ENCODE results near the gene DSCAM.

The DSCAM gene

DNA sequence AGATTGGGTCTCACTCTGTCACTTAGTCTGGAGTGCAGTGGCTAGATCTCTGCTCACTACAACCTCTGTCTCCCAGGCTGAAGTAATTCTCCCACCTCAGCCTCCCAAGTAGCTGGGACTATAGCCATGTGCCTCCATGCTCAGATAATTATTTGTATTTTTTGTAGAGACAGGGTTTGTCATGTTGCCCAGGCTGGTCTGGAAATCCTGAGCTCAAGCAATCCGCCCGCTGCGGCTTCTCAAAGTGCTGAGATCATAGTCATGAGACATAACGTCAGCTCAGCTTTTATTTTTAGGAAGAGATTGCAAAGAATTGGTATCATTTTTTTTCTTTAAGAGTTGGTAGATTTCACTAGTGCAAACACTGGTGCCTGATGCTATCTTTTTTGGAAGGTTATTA, 244.9 kb downstream of the DSCAM start:
- no peak for DNase-seq

DNA sequence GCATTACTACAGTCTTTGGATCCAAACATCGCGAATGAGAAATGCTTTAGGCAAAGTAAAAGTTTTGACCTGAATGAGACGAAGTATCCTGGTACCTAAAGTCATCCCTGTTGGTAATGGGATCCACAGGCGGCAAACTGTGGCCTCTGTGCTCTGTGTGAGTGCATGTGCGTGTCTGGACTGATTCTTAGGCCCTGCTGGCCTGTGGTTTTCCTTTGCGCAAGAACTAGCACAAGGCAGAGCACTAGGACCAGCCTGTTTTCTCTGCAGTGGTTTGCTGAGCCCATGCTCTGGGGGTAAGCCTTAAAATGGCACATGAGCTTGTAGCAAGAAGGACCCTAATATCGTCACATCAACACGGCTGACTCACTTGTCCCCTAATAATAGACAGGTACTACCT, 251.2 kb downstream of the DSCAM start:
- no peak for DNase-seq

DNA sequence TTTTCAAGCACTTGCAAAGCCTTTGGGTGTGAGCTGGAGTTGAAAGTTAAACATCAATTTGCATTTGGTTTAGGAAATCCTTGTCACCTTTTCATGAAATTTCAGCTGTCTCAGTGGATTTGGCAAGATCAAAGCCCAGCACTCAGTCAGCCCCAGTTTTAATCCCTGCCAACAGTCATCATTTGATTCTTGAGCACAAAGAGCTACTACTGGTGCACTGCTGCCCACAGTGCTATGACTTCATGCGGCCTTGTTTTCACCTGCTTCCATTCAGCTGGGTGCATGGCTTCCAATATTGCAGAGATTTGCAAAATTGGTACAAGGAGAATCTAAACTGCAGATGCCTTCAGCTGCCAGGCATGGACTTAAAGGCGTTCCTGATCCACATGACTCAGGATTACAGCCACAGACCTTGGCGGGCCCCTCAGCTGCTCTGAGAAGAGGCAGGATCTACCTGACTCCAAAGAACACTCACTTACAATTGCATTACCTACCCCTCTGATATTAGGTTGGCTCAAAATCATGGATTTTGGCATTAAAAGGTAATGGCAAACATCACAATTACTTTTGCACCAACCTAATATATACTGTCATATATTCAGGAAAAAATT, 259.1 kb downstream of the DSCAM start:
- no peak for DNase-seq

DNA sequence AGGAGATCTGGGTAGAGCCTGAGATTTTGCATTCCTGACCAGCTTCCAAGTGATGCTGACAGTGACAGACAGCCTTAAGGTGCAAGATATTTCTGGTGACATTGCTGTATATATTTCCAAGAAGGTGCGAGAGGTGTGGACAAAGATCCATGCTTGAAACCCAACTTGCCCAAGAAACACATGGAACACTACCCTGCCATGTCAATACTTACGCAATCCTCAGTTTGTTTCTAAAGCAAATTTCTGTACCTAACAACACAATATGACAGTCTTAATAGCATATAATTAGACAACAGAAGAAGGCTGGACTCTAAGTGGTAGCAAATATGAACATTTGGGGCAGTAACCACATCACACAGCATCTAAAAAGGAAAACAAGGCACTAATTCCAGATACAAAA, 260.4 kb downstream of the DSCAM start:
- DNase-seq, result no peak

DNA sequence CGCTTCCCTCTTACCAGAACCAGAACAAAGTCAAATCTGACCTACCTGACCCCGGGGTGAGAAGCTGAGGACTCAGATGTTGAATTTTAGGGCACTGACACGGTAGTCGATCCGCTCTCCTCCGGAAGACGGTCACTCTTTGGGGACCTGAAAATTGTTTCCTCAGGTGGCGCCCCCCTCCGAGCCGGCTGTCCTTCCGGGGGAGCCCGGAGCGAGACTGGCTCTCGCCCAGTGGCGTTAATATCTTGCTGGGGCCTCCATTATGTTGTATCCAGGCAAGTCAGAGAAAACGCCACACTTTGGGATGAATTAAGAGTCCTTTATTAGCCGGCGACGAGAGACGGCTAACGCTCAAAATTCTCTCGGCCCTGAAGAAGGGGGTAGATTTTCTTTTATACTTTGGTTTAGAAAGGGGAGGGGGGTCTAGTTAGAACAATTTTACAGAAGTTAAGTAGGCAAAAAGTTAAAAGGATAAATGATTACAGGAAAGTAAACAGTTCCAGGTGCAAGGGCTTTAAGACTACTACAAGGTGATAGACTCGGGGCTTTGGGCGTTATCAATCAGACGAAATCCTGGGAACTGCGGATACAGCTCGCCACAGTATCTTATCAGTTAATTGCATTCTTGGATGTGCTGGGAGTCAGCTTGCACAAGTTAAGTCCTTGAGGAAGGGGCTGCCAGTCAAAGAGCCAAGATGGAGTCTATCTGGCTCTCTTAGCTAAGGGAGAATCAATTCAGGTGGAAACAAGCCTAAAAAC, 269.5 kb downstream of the DSCAM start:
- DNase-seq, result no peak

DNA sequence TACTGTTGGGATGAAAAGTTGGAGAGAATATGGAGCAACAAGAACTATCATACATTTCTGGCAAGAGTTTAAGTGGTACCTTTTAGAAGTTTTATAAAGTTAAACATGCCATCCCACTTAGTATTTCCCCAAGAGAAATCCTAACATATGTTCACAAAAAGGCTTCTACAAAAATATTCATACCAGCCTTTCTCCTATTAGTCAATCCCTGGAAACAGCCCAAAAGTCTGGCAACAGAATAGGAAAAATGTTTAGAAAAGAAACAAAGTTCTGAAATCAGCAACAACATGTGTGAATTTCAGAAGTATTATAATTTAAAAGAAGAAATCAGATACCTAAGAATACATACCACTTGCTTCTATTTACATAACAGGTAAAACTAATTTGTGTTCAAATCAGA, 271.0 kb downstream of the DSCAM start:
- no peak for DNase-seq

DNA sequence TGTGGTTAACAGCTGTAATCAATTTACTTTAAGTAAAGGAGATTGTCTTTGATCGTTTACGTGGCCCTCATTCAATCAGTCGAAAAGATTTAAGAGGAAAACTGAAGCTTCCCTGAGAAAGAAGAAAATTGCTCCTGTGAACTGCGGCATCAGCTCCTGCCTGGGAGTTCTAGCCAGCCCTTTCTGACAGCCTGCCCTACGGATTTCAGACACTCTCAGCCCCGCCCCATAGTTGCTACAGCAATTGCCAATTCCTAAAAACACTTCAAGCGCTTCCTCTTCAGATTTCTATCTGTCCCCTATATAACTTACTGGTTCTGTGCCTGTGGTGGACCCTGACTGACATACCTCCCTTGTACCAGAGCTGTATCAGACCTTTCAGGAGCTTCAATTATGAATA, 277.6 kb downstream of the DSCAM start:
- no peak for DNase-seq

DNA sequence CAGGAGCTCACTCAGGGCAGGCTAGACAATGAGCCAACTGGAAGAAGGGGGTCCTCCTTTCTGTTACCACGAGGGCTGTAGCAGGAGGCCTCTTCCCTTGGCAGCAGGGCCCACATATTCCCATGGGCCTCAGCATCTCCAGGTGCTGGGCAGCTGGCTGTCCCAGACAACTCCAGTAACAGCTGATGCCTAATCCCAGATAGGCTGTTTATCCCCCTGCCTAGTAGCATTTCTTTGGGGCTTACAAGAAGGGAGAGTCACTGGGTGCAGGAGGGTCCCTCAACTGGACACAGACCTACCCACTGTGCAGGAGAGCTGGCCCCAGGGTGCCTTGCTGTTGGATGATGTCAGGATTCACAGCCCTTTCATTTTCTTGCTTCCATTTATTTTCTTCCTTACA, 278.2 kb downstream of the DSCAM start:
- no peak for DNase-seq

DNA sequence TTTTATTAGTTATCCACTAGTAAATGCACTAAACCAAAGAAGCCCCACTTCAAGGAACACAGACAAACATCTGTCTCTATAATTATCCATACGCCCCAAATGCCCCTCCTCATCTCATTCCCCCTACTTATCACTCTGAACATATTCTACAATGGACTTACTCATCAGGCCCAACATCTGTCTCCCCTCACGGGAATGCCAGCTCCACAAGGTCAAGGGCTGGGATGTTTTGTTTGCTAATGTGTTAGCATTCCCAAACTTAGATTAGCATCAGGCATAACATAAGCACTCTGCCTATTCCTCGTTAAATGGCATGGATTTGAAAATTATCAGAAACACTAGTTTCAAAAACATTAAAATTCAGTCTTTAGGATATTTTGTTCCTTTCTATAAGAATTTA, 279.5 kb downstream of the DSCAM start:
- DNase-seq, result no peak

DNA sequence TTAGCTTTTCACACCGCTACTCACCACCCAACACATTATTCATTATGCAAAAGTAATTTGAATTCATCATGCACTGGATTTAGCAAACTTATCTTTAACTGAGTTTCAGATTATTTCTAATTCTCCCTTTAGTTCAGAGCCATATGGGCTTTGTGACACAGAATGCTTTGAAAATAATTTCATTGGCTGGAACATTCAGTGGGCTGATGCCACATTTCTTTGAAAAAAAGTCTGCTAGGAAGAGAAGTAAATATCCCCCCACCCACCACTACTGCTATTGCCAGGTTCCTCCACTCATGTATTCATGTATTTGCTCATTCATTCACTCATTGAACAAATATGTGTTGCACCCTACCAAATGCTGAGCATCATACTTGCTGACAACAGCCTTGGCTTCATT, 280.5 kb downstream of the DSCAM start:
- DNase-seq, result no peak

DNA sequence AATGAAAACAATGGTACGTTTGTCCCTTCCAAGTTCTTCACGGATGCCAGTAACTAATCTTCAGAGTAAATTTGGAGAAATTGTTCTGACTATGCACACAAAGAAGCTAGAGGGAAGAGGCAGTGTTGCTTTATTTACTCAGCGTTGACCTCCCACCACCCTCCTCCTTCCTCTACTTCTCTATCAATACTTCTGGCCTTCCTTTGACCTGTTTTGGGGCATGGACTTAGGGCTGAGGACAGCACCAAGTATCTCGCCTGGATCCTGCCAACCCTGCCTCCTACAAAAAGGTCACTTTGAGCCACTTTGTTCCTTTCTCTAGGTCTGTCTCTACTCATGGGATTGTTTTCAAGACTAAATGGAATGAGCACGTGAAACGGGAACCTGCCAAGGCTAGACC, 282.6 kb downstream of the DSCAM start:
- DNase-seq, result no peak

DNA sequence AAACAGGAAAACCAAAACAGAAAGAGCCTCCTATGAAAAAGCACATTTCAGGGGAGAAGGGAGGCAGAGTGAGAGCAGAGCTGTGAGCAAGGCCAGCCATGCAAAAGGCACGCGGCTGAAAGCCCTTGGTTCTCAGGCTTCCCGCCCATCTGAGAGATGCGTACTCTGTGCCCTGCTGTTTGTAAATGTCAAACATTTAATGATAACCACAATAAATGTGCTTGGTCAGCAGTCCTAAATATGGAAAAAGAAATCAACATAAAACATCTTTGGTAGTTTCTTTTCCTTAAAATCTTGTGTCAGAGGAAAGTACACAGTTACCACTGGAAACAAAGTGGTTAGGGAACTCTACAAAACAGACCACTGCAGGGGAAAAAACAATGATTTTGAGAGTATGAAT, 283.1 kb downstream of the DSCAM start:
- no peak for DNase-seq

DNA sequence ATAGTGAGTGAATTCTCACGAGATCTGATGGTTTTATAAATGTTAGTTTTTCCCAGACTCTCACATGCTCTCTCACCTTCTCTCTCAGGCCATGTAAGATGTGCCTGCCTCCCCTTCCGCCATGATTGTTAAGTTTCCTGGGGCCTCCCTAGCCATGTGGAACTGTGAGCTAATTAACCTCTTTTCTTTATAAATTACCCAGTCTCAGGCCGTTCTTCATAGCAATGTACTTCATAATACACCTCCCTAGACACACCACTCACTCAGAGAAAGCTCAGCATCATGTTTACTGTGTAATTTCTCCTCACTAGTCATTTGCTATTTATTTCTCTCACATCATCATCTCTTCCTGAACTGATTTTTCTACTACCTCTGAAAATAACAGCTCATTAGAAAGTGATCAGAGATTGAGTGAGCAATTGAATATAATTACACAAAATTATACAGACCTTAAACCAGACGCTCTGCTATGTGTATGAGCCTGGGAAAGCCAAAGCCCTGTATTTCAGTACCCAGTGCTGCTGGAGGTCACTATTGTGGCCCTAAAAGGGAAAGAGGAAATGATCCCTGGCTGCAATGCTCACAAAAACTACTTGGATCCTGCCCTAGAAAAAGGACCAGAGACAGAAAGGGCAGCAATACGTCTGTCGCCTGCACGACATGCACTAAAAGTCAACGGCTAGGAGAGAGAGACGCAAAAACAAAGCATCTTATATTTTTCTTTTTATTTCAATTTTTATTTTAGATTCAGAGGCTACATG, 284.5 kb downstream of the DSCAM start:
- DNase-seq, result no peak

DNA sequence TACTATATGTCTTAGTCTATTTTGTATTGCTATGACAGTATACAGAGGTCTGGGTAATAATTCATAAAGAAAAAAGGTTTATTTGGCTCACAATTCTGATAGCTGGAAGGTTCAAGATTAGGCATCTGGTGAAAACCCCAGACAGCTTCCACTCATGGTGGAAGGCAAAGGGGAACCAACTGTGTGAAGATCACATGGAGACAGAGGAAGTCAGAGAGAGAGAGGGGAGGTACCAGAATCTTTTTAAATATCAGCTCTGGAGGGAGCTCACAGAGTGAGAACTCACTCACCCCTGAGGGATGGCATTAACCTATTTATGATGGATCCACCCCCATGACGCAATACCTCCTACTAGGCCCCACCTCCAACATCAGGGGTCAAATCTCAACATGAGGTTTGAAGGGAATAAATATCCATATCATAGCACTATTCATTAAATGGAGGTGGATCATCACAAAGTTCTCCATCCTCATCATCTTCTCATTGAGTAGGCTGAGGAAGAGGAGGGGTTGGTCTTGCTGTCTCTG, 290.5 kb downstream of the DSCAM start:
- no peak for DNase-seq

DNA sequence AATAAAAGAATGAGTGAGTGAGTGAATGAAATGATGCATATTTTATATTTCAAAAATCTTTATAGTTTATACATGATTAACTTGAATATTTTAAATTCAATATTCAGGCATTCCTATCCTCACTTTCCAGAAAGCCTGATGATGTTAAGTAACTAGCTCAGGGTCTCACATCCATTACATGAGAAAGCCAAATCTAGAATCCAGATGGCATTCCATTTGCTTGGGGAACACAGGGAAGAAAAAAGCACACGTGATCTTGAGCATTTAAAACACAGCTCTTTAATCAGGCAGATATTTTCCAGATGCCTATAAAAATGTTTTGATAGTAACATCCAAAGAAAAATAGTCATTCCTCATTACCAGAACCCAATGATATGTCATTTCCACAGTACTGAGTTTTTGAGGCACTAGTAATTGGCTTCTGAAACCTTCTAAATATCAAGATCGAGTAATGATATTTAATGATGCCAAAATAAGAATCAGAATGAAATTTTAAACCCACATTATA, 291.9 kb downstream of the DSCAM start:
- no peak for DNase-seq

DNA sequence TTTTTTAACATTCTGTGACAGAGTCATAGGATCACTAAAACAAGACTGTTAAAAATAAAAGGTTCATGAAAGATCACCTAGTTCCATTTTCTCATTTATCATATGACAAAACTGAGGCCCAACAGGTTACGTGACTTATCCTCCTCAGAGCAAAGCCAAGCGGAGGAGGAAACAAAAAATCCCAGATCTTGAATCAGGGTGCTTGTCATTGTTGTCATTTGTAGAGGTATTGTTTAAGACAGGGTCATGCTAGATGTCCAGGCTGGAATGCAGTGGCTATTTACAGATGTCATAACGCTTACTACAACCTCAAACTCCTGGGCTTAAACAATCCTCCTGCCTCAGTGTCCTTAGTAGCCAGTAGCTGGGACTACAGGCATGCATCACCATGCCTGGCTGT, 293.2 kb downstream of the DSCAM start:
- no peak for DNase-seq

DNA sequence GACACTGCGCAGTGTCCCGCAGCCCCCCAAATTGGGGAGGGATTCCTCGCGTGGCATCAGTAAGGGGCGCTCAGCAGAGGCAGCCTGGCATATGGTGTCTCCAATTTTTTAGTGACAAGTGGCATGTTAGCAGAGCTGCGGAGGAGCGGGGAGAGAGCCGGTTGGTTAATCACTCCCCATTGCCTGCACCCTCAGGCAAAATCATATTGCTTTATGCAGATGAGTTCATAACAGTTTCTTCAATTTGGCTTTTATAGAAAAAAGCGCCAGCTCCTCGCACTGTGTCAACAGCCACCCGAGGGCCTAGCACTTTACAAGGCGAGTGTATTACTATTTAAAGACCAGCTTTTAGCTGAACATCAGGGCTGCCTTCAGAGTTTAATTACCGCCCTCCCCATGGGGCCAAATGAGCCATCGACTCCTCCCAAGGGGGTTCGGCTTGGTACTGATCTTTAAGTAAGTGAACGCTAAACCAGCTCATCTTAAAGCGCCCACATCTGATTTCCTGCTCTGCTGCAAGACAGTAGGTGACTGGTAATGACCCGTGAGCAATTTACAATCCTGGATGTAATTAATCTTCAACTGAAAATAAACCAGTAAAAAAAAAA, 298.9 kb downstream of the DSCAM start:
- DNase-seq, result no peak

DNA sequence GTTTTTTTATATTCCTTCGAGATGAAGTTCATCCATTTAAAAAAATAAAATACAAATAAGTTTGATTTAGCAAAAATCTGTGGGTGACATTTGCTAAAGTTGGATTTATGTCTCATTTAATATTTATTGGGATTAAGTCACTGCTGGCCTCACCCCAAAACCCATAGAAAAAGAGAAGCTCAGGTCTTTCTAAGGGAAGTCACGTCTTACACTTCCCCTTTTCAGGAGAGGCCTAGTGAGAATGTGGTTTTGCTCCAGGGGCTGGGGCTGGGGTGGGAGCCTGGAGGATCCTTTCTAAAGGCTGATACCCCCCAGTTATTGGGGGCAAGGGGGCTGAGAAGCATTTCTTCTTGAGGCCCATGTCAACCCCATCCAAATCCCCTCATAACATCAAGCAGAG, 300.3 kb downstream of the DSCAM start:
- no peak for DNase-seq

DNA sequence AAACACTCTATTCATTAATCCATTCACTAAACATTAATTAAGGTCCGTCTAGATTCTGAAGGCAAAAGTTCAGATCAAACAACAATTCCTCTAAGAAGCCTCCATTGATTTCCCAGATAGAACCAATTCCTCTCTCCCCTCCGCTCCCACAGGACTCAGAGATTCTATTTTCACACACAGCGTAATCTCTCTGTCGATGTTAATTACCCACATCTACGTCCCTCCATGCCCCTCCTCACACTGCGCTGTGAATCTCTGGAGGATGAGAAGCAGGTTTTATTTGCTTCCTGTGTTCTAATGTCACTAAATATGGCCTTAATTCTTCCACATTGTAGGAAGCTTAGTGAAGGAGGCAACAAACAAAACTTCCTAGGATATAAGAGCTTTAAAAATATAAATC, 306.7 kb downstream of the DSCAM start:
- DNase-seq, result no peak

DNA sequence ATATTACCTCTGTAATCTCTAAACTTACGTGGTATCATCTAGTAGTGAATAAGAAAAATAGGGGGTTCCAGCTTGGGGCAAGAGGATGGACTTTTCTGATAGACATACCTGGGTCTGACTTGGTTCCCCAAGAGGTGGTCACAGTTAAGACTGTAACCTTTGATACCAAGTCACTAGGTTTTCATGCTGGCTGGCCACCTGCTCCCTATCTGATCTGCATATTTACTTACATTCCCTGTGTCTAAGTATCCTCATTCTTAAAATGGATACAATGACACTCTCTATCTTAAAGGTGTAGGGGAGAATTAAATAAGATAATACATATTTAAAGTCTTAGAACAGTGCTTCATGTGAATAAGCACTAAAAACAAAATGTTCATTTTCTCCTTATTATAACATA, 312.1 kb downstream of the DSCAM start:
- DNase-seq, result no peak

DNA sequence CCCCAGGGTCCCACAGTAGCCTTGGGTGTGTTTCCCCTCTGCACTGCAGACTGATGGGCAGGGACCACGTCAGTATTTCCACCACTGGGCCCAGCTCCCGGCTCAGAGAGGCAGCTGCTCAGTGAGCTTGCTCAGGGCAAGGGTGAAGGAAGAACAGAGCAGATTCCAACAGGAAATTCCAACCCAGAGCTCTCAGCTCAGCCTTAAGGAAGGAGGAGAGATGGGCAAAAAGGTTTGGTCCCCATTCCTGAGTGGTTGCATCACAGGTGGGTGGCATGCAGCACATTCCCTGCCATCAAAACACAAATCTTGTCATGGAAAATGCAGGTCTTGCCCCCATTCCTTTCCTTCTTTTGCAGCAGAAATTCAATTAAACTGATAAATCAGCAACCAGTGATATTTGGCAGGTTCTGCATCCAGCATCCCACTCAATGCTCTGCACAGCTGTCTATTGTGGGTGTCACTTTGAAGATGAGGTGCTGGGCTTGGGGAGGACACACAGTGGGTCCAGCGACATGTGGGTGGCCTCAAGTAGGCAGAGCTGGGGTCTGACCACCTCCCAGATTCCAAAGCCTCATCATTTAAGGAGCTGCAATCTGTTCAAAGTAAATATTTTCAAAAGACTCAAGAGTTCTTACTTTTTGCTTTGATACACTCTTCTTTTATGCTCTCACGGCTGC, 315.4 kb downstream of the DSCAM start:
- DNase-seq, result no peak

DNA sequence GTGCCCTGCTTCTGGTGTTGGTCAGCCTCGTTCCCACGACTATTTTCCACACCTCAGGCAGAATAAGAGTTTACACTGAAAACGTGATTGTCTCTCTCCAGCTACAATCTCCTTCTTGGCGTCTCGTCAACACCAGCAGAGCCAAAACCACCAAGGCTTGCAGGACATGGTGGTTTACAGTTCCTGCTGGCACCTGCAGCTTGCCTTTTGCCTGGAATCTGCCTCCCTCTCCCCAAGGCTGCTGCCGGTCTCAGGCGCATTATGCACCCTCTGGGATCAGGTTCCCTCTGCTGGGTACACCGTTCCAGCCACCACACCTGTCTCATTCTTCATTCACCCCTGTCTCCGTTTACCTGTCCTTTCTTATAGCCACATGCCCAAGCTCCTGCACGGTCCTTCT, 315.9 kb downstream of the DSCAM start:
- no peak for DNase-seq

DNA sequence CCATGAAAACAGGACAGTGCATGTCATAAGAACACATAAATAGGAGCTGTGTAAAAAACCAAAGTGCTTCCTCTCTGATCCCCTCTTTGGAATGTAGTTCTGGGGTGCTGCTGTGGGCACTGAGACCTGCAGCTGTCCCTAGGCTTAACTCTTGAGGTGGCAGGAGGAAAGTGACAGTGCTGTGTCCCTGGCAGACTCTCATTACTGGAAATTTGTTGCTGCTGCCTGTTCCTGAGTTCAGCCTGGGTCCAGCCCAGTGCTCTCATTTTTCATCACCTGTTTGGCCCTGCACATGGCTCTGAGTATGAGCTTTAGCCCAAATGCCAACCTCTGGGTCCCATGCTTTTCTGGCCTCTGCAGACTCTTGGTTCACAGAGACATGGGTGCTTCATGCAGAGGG, 329.3 kb downstream of the DSCAM start:
- no peak for DNase-seq

All from 8988T (cell line).